Hematopoietic multipotent progenitor cell treated with erythropoietin and hydrocortisone succinate and interleukin-3 and kit ligand, for 4 days (in vitro differentiated cells): Measurements from ENCODE around the gene SGIP1.
"Not testable (repeated sequence)": the region's sequence is repeated elsewhere in the genome, so short reads cannot be mapped to it uniquely, and the experiment has no call there.

Source experiments
- DNase-seq: peaks from one replicate; pipeline ENCODE4 v3.0.0-alpha.2; 2015

Gene SGIP1

GRCh38 chr1:66778266-66778665 lies 244.3 kb downstream of the SGIP1 start:
- DNase-seq = no peak

- DNase-seq = no peak
Observed at GRCh38 chr1:66778969-66779368, 245.0 kb downstream of the SGIP1 start.

- DNase-seq = peak; percentile 34
Observed at GRCh38 chr1:66779475-66780078, 245.6 kb downstream of the SGIP1 start.

GRCh38 chr1:66785800-66786199 lies 251.8 kb downstream of the SGIP1 start:
- not testable (repeated sequence) for DNase-seq

GRCh38 chr1:66787641-66788040 lies 253.7 kb downstream of the SGIP1 start:
- DNase-seq = no peak

- no peak for DNase-seq
Observed at GRCh38 chr1:66788231-66788939, 254.4 kb downstream of the SGIP1 start.

- DNase-seq = peak; percentile 23
Observed at GRCh38 chr1:66791621-66792610, 258.0 kb downstream of the SGIP1 start.

GRCh38 chr1:66795839-66796238 lies 261.9 kb downstream of the SGIP1 start:
- not testable (repeated sequence) for DNase-seq
